ENCODE measurements around the gene AHNAK2. TPM values are rescaled to one million over a fixed set of nuclear protein-coding genes. Genes with fewer than 3 reads are reported as not detected.

The AHNAK2 gene
- total and polyA plus RNA-seq, 2 of the 13 experiments (the other 11 are each of a cell fraction or from before 2014, with no cell fraction given), result 0.11 to 0.18 TPM

DNA sequence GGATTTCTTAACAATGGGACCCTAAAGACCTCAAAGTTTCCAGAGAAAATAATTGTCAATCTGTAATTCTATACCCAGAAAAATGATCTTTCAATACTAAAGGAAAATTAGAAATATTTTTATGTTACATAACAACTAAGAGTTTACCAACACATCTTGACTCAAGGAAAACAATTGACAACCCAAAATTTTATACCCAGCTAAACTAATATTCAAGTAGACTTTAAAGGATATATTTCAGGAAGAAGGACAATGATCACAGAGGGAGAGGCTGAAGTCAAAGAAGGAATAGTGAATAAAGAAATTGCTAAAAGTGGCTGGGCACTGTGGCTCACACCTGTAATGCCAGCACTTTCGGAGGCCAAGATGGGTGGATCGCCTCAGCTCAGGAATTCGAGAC, 66.1 kb downstream of the AHNAK2 start:
- Histone ChIP-seq H3K27me3 (ENCODE audit: control insufficient read depth in 1 of 2, insufficient read depth in 2 of 2, low read length in 2 of 2) (peaks cover 0 to 29% of the 10 kb centered on the region in 2 experiments; a peak in 1 of 5 replicates), H3K36me3 (replicated peaks in 1 of 2; ENCODE audit: control insufficient read depth in 1 of 2, insufficient read depth in 2 of 2, low read length in 2 of 2) (no peaks in the 10 kb centered on the region), H3K4me1 (ENCODE audit: insufficient read depth, low read length) (no peaks in the 10 kb centered on the region), H4K20me1 (ENCODE audit: insufficient read depth, low read length) (no peaks in the 10 kb centered on the region), H3K79me2 (ENCODE audit: insufficient read depth, low read length) (no peaks in the 10 kb centered on the region), H3K4me3 (replicated peaks in 1 of 3; ENCODE audit: insufficient read depth in 1 of 3, low read depth in 2 of 3, low read length in 3 of 3) (no peak overlapping the region), H3K9ac (ENCODE audit: insufficient read depth, low read depth, low read length) (no peak overlapping the region), H3K9me3 (ENCODE audit: low read length) (peaks cover 13% of the 10 kb centered on the region), H3K27ac (ENCODE audit: extremely low read length, insufficient read depth, low read length) (no peak overlapping the region), H3K4me2 (ENCODE audit: low read depth, low read length) (no peak overlapping the region), H2AFZ (ENCODE audit: low read length) (no peak overlapping the region)
- TF ChIP-seq ZFP1 (CRISPR knock-in tag; IDR thresholded peaks at IDR 0.05), result peak; percentile 93; the same call in 1 of the 2 replicates
- no peak for TF ChIP-seq ZNF12 (CRISPR knock-in tag; IDR thresholded peaks at IDR 0.05)
- 30% methylated on average over 3 of the region's 3 CpGs for WGBS (ENCODE audit: low lambda C conversion rate)
- BruUV-seq (replicated peaks), result no TSS peak
- no peak for FAIRE-seq
- ChIA-PET CTCF (ENCODE audit: low intra/inter-chr PET ratio, low total read pairs) (no interaction called here), POLR2A (no interaction called here)
- ATAC-seq, result no peak
- intact Hi-C loops (cut with micrococcal nuclease; ENCODE audit: unreplicated experiment) (no loop called here), in situ Hi-C loops (cut with HindIII; ENCODE audit: extremely low pct_ligation_motif_present, low pct_unique_long_range_greater_than_20kb) (no loop called here)
- DNase-seq (ENCODE audit: low spot score), result no peak

DNA sequence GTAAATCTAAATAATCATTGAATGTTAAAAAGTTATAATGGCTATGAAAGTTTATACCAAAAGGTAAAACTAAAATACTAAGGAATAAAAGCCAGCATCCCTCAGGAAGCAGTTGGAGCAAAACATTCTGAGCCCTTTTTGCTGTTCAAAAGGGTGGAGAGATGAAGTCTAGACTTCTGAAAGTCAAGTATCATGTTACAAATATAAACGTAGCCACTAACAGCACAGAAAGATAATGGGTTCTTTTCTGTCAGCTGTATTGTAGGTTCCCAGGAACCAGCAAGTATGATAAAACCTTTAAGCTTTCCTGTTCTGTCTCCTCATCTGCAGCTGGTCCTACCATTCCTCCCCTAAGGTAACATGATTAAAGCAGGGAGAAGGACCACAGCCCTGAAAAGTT, 69.9 kb downstream of the AHNAK2 start:
- H3K27ac ChIP-seq (ENCODE audit: extremely low read length, insufficient read depth, low read length), result no peak overlapping the region
- ChIA-PET POLR2A (no interaction called here), CTCF (ENCODE audit: low intra/inter-chr PET ratio, low total read pairs) (no interaction called here)
- intact Hi-C loops (cut with micrococcal nuclease; ENCODE audit: unreplicated experiment) (no loop called here), in situ Hi-C loops (cut with HindIII; ENCODE audit: extremely low pct_ligation_motif_present, low pct_unique_long_range_greater_than_20kb) (no loop called here)
- 0% methylated on average over 1 of the region's 1 CpG for WGBS (ENCODE audit: low lambda C conversion rate)
- FAIRE-seq (no peak), DNase-seq (ENCODE audit: low spot score) (no peak), ATAC-seq (no peak)
- no peak overlapping the region for H3K9ac ChIP-seq (ENCODE audit: insufficient read depth, low read depth, low read length)
- H2AFZ ChIP-seq (ENCODE audit: low read length), result no peak overlapping the region
- no TSS peak for BruUV-seq (replicated peaks)
- H3K36me3 ChIP-seq (replicated peaks in 1 of 2; ENCODE audit: control insufficient read depth in 1 of 2, insufficient read depth in 2 of 2, low read length in 2 of 2), result no peaks in the 10 kb centered on the region
- H3K4me3 ChIP-seq (replicated peaks in 1 of 3; ENCODE audit: insufficient read depth in 1 of 3, low read depth in 2 of 3, low read length in 3 of 3), result no peak overlapping the region
- H3K27me3 ChIP-seq (ENCODE audit: control insufficient read depth in 1 of 2, insufficient read depth in 2 of 2, low read length in 2 of 2), result peaks cover 1 to 36% of the 10 kb centered on the region in 2 experiments; a peak in 4 of 5 replicates
- peaks cover 13% of the 10 kb centered on the region for H3K9me3 ChIP-seq (ENCODE audit: low read length)
- H3K4me1 ChIP-seq (ENCODE audit: insufficient read depth, low read length), result no peaks in the 10 kb centered on the region
- H3K4me2 ChIP-seq (ENCODE audit: low read depth, low read length), result no peak overlapping the region
- no peaks in the 10 kb centered on the region for H3K79me2 ChIP-seq (ENCODE audit: insufficient read depth, low read length)
- no peaks in the 10 kb centered on the region for H4K20me1 ChIP-seq (ENCODE audit: insufficient read depth, low read length)
- TF ChIP-seq, protein P1, sequence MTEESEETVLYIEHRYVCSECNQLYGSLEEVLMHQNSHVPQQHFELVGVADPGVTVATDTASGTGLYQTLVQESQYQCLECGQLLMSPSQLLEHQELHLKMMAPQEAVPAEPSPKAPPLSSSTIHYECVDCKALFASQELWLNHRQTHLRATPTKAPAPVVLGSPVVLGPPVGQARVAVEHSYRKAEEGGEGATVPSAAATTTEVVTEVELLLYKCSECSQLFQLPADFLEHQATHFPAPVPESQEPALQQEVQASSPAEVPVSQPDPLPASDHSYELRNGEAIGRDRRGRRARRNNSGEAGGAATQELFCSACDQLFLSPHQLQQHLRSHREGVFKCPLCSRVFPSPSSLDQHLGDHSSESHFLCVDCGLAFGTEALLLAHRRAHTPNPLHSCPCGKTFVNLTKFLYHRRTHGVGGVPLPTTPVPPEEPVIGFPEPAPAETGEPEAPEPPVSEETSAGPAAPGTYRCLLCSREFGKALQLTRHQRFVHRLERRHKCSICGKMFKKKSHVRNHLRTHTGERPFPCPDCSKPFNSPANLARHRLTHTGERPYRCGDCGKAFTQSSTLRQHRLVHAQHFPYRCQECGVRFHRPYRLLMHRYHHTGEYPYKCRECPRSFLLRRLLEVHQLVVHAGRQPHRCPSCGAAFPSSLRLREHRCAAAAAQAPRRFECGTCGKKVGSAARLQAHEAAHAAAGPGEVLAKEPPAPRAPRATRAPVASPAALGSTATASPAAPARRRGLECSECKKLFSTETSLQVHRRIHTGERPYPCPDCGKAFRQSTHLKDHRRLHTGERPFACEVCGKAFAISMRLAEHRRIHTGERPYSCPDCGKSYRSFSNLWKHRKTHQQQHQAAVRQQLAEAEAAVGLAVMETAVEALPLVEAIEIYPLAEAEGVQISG (CRISPR knock-in tag; IDR thresholded peaks at IDR 0.05), result no peak
- TF ChIP-seq ATF7 (IDR thresholded peaks at IDR 0.05) (no peak), ATF7 (CRISPR knock-in tag; IDR thresholded peaks at IDR 0.05) (no peak), ZNF557 (CRISPR knock-in tag; IDR thresholded peaks at IDR 0.05) (no peak), TBX2 (CRISPR knock-in tag; IDR thresholded peaks at IDR 0.05; ENCODE audit: borderline replicate concordance) (no peak), MIXL1 (CRISPR knock-in tag; IDR thresholded peaks at IDR 0.05) (no peak), EED (CRISPR knock-in tag; IDR thresholded peaks at IDR 0.05) (no peak)
- TF ChIP-seq, protein P2, sequence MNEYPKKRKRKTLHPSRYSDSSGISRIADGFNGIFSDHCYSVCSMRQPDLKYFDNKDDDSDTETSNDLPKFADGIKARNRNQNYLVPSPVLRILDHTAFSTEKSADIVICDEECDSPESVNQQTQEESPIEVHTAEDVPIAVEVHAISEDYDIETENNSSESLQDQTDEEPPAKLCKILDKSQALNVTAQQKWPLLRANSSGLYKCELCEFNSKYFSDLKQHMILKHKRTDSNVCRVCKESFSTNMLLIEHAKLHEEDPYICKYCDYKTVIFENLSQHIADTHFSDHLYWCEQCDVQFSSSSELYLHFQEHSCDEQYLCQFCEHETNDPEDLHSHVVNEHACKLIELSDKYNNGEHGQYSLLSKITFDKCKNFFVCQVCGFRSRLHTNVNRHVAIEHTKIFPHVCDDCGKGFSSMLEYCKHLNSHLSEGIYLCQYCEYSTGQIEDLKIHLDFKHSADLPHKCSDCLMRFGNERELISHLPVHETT (CRISPR knock-in tag; conservative IDR thresholded peaks at IDR 0.05), result no peak
- TF ChIP-seq, protein P3, sequence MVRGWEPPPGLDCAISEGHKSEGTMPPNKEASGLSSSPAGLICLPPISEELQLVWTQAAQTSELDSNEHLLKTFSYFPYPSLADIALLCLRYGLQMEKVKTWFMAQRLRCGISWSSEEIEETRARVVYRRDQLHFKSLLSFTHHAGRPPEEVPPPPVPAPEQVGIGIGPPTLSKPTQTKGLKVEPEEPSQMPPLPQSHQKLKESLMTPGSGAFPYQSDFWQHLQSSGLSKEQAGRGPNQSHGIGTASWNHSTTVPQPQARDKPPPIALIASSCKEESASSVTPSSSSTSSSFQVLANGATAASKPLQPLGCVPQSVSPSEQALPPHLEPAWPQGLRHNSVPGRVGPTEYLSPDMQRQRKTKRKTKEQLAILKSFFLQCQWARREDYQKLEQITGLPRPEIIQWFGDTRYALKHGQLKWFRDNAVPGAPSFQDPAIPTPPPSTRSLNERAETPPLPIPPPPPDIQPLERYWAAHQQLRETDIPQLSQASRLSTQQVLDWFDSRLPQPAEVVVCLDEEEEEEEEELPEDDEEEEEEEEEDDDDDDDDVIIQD (CRISPR knock-in tag; IDR thresholded peaks at IDR 0.05; ENCODE audit: low read depth), result no peak
- TF ChIP-seq, protein P4, sequence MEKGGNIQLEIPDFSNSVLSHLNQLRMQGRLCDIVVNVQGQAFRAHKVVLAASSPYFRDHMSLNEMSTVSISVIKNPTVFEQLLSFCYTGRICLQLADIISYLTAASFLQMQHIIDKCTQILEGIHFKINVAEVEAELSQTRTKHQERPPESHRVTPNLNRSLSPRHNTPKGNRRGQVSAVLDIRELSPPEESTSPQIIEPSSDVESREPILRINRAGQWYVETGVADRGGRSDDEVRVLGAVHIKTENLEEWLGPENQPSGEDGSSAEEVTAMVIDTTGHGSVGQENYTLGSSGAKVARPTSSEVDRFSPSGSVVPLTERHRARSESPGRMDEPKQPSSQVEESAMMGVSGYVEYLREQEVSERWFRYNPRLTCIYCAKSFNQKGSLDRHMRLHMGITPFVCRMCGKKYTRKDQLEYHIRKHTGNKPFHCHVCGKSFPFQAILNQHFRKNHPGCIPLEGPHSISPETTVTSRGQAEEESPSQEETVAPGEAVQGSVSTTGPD (CRISPR knock-in tag; IDR thresholded peaks at IDR 0.05), result no peak
